Colonic mucosa (tissue), 4 donors: ENCODE data around the gene FBXO48. TPM values are rescaled to one million over a fixed set of nuclear protein-coding genes. Genes with fewer than 3 reads are reported as not detected.
"Not testable (repeated sequence)": the region's sequence is repeated elsewhere in the genome, so short reads cannot be mapped to it uniquely, and the experiment has no call there.

ENCODE experiments used
- DNase-seq: peaks from one replicate; pipeline ENCODE4 v3.0.0-alpha.2; 2020
- H3K27ac ChIP-seq: fragments of 200-600 bp; one replicate; pipeline ENCODE4 v1.8.0; 2021
- H3K27me3 ChIP-seq: fragments of 200-600 bp; one replicate; pipeline ENCODE4 v1.8.0; 2021
- H3K36me3 ChIP-seq: fragments of 200-600 bp; one replicate; pipeline ENCODE4 v1.8.0; 2021
- H3K4me1 ChIP-seq: fragments of 200-600 bp; one replicate; pipeline ENCODE4 v1.8.0; 2021; ENCODE audit warnings: mild to moderate bottlenecking
- H3K4me3 ChIP-seq: fragments of 200-600 bp; one replicate; pipeline ENCODE4 v1.8.0; 2021
- H3K9ac ChIP-seq, 2 donors: one replicate each; pipeline ENCODE4 v1.7.0; 2013; ENCODE audit warnings: control low read depth in 2 of 2, low read depth in 2 of 2, low read length in 2 of 2
- H3K9me3 ChIP-seq: fragments of 200-600 bp; one replicate; pipeline ENCODE4 v1.8.0; 2021
- intact Hi-C: fragments of 100-400 bp; cut with DNase I; formaldehyde crosslinking; loops from one replicate; pipeline ENCODE4 v1.14.1; 2022
- total RNA-seq, 2 donors: library from RNA; stranded (reverse); fragmentation: NEBNext Ultra II Directional in 1 of 2; extraction: Animal tissue kit (Norgen Biotek cat#: 25700) in 1 of 2; gene quantifications; one replicate each; pipeline ENCODE4 v1.2.1, GENCODE V29; 2021
- TF ChIP-seq, protein P1 (sequence below): fragments of 200-600 bp; IDR thresholded peaks from one replicate; pipeline ENCODE4 v1.8.0; 2022; ENCODE audit warnings: antibody characterized with exemption, mild to moderate bottlenecking
- donor health status: healthy.
- donor health status: DM: no; HTN: no; CAD: no.
- donor health status: DM: no; HTN: no; CAD: no.

Gene FBXO48
- total RNA-seq, 2 donors from 2014 or later, result 1.5 to 2.3 TPM

GRCh38 chr2:68491582-68491981, 24.5 kb upstream of the FBXO48 start:
- Histone ChIP-seq H3K9me3 (no peaks in the 10 kb centered on the region), H3K4me3 (no peak overlapping the region), H3K9ac (no peak overlapping the region), H3K27ac (no peak overlapping the region), H3K4me1 (no peaks in the 10 kb centered on the region), H3K27me3 (no peaks in the 10 kb centered on the region), H3K36me3 (no peaks in the 10 kb centered on the region)
- TF ChIP-seq, protein P1, sequence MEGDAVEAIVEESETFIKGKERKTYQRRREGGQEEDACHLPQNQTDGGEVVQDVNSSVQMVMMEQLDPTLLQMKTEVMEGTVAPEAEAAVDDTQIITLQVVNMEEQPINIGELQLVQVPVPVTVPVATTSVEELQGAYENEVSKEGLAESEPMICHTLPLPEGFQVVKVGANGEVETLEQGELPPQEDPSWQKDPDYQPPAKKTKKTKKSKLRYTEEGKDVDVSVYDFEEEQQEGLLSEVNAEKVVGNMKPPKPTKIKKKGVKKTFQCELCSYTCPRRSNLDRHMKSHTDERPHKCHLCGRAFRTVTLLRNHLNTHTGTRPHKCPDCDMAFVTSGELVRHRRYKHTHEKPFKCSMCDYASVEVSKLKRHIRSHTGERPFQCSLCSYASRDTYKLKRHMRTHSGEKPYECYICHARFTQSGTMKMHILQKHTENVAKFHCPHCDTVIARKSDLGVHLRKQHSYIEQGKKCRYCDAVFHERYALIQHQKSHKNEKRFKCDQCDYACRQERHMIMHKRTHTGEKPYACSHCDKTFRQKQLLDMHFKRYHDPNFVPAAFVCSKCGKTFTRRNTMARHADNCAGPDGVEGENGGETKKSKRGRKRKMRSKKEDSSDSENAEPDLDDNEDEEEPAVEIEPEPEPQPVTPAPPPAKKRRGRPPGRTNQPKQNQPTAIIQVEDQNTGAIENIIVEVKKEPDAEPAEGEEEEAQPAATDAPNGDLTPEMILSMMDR, result no peak
- no peak for DNase-seq
- intact Hi-C loops, result no loop called here

DNA sequence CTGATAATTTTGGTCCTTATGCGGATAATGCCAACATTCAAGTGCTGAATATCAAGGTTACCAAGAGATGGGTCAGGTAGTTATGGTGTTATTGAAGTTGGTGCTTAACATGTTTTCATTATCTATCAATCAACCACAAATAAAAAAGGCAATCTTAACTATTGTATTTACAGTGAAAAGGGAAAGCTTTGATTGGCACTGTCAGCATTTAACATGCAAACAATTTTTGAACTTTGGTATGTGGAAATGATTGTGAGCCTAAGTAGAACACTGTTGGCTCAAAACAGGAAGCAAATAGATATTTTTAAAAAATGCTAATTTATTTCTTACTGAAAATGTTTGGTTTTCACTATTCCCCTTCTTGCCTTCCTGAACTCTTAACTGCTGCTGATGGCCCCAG, 22.2 kb upstream of the FBXO48 start:
- no peak for DNase-seq
- TF ChIP-seq, protein P1, result no peak
- Histone ChIP-seq H3K27me3 (no peaks in the 10 kb centered on the region), H3K27ac (no peak overlapping the region), H3K4me1 (no peaks in the 10 kb centered on the region), H3K36me3 (no peaks in the 10 kb centered on the region), H3K9me3 (no peaks in the 10 kb centered on the region), H3K4me3 (no peak overlapping the region), H3K9ac (no peak overlapping the region)
- intact Hi-C loops, result loop anchor here (5.0 to 10.0 kb wide), 2 partner anchors 106 to 228 kb away; no protein-coding TSS in a partner anchor

DNA sequence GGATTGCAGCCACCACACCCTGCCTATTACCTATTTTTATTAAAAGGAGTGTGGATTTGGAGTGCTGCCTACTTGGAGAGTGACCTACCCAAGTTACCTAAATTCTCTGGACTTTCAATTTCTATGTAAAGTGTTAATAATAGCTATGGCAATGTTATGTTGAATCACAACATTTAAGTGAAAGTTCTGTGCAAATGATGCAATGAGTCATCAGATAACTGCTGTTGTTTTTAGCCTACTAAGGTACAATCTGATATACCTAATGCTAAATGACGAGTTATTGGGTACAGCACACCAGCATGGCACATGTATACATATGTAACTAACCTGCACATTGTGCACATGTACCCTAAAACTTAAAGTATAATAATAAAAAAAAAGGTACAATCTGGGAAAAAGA, 21.5 kb upstream of the FBXO48 start:
- not testable (repeated sequence) for H3K36me3 ChIP-seq, H3K9ac ChIP-seq, H3K4me3 ChIP-seq, H3K27ac ChIP-seq, H3K4me1 ChIP-seq, H3K27me3 ChIP-seq, DNase-seq, H3K9me3 ChIP-seq
- intact Hi-C loops, result loop anchor here (5.0 to 10.0 kb wide), 2 partner anchors 106 to 229 kb away; no protein-coding TSS in a partner anchor

DNA sequence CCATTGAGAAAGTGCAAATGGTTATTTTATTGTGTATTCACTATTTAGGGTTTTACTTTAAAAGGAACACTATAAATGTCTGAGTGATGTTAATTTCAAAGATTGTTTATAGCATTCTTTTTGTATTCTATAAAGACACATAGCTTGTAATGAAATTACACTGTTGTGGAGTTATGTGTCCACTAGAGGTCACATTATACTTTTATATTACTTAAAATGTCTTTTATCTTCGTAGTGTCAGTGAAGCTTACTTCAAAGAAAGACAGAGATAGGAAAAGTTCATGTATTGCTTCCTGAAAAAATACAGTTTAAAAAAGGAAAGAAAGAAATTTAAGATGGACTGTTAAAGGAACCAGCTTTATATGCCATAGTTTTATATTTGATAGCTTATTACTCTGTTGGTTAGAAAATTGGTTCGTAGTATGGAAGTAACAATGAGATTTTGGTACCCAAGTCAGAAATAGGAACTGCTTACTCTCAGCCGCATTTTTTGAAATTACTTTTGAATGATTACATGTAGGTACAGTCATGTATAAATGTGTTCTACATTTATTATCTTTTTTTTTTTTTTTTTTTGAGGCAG, 20.8 kb upstream of the FBXO48 start:
- no peaks in the 10 kb centered on the region for H3K36me3 ChIP-seq
- no peak overlapping the region for H3K9ac ChIP-seq
- no peaks in the 10 kb centered on the region for H3K9me3 ChIP-seq
- H3K27me3 ChIP-seq, result no peaks in the 10 kb centered on the region
- no peak for DNase-seq
- TF ChIP-seq, protein P1, result peak; percentile 46
- H3K4me3 ChIP-seq, result no peak overlapping the region
- no peak overlapping the region for H3K27ac ChIP-seq
- intact Hi-C loops, result loop anchor here (5.0 to 10.0 kb wide), 2 partner anchors 107 to 229 kb away; no protein-coding TSS in a partner anchor
- H3K4me1 ChIP-seq, result no peaks in the 10 kb centered on the region

GRCh38 chr2:68483011-68483410, 15.9 kb upstream of the FBXO48 start:
- Histone ChIP-seq H3K36me3 (no peaks in the 10 kb centered on the region), H3K9me3 (no peaks in the 10 kb centered on the region), H3K4me1 (no peaks in the 10 kb centered on the region), H3K9ac (no peak overlapping the region), H3K4me3 (no peak overlapping the region), H3K27ac (no peak overlapping the region), H3K27me3 (no peaks in the 10 kb centered on the region)
- no peak for DNase-seq
- intact Hi-C loops, result loop anchor here (10.0 kb wide), 1 partner anchor 112 kb away; no protein-coding TSS in a partner anchor
- TF ChIP-seq, protein P1, result no peak

- no peak overlapping the region for H3K9ac ChIP-seq
- no peaks in the 10 kb centered on the region for H3K4me1 ChIP-seq
- DNase-seq, result no peak
- no peak overlapping the region for H3K27ac ChIP-seq
- H3K36me3 ChIP-seq, result no peaks in the 10 kb centered on the region
- TF ChIP-seq, protein P1, result no peak
- no peaks in the 10 kb centered on the region for H3K27me3 ChIP-seq
- intact Hi-C loops, result loop anchor here (10.0 kb wide), 1 partner anchor 112 kb away; no protein-coding TSS in a partner anchor
- H3K9me3 ChIP-seq, result no peaks in the 10 kb centered on the region
- H3K4me3 ChIP-seq, result no peak overlapping the region
Measured at GRCh38 chr2:68482296-68482820, 15.3 kb upstream of the FBXO48 start.
